LNCAP (cell line): ENCODE measurements around the gene WIPF3.

Experiments used
- CTCF ChIP-seq: fragments of 450-650 bp; IDR thresholded peaks from 2 replicates; pipeline ENCODE4 v1.5.1; 2017; ENCODE audit warnings: mild to moderate bottlenecking

WIPF3 gene

GRCh38 chr7:29843093-29843492 is 36.8 kb downstream of the WIPF3 start:
- no peak for TF ChIP-seq CTCF

GRCh38 chr7:29843726-29844125 is 37.4 kb downstream of the WIPF3 start:
- TF ChIP-seq CTCF = no peak

GRCh38 chr7:29844559-29844958 is 38.3 kb downstream of the WIPF3 start:
- TF ChIP-seq CTCF = no peak

- TF ChIP-seq CTCF = no peak
These were observed 41.2 kb downstream of the WIPF3 start for GRCh38 chr7:29847496-29847895.

- no peak for TF ChIP-seq CTCF
These were observed 41.6 kb downstream of the WIPF3 start for GRCh38 chr7:29847916-29848315.

GRCh38 chr7:29848941-29849340 is 42.6 kb downstream of the WIPF3 start:
- TF ChIP-seq CTCF = no peak

- no peak for TF ChIP-seq CTCF
These were observed 45.2 kb downstream of the WIPF3 start for GRCh38 chr7:29851487-29851886.

- TF ChIP-seq CTCF = no peak
These were observed 46.1 kb downstream of the WIPF3 start for GRCh38 chr7:29852457-29852856.
